Stimulated activated CD4-positive, alpha-beta T cell treated with anti-CD3 and anti-CD28 coated beads, TNF-alpha, amount 100 ng/mL, for 4 hours (primary cell): ENCODE measurements around the gene DPEP2NB.
A peak's percentile ranks its signal among the peaks of the same experiment; 100 is the strongest.
"Not testable (repeated sequence)": the region's sequence is repeated elsewhere in the genome, so short reads cannot be mapped to it uniquely, and the experiment has no call there.

Source experiments
- DNase-seq, 3 experiments: peaks; one replicate each; pipeline ENCODE4 v3.0.0-alpha.2; 2020; ENCODE audit warnings: low read depth in 3 of 3

The DPEP2NB gene

GRCh38 chr16:68015681-68016080, at the start of gene DPEP2NB:
Gene DPEP2NB, minus strand, starts transcription at chr16:68015911. Its CDS starts 141 bp downstream, at chr16:68015770.
- DNase-seq: no peak

- peak in 2 of 3 experiments; percentile 40 to 53 for DNase-seq
Observed at GRCh38 chr16:68064791-68065365, 49.2 kb upstream of the DPEP2NB start.

GRCh38 chr16:68062910-68063393, 47.2 kb upstream of the DPEP2NB start:
- no peak for DNase-seq

- no peak for DNase-seq
Observed at GRCh38 chr16:68061396-68061795, 45.7 kb upstream of the DPEP2NB start.

GRCh38 chr16:68059804-68060203, 44.1 kb upstream of the DPEP2NB start:
- no peak for DNase-seq

GRCh38 chr16:68055395-68055794, 39.7 kb upstream of the DPEP2NB start:
- DNase-seq: no peak

- no peak for DNase-seq
Observed at GRCh38 chr16:68049449-68049848, 33.7 kb upstream of the DPEP2NB start.

GRCh38 chr16:68047987-68048386, 32.3 kb upstream of the DPEP2NB start:
- DNase-seq: no peak

- DNase-seq: no peak
Observed at GRCh38 chr16:68046106-68046505, 30.4 kb upstream of the DPEP2NB start.

- no peak for DNase-seq
Observed at GRCh38 chr16:68041783-68042182, 26.1 kb upstream of the DPEP2NB start.

- peak; percentile 76 to 88 (median 84) for DNase-seq
Observed at GRCh38 chr16:68040506-68041288, 25.0 kb upstream of the DPEP2NB start.

- no peak for DNase-seq
Observed at GRCh38 chr16:68037841-68038597, 22.3 kb upstream of the DPEP2NB start.

- DNase-seq: no peak
Observed at GRCh38 chr16:68035227-68035626, 19.5 kb upstream of the DPEP2NB start.

- no peak for DNase-seq
Observed at GRCh38 chr16:68033101-68033500, 17.4 kb upstream of the DPEP2NB start.

- DNase-seq: no peak
Observed at GRCh38 chr16:68031951-68032350, 16.2 kb upstream of the DPEP2NB start.

GRCh38 chr16:68030108-68030507, 14.4 kb upstream of the DPEP2NB start:
- DNase-seq: not testable (repeated sequence)

GRCh38 chr16:68028996-68029395, 13.3 kb upstream of the DPEP2NB start:
- no peak for DNase-seq

GRCh38 chr16:68022728-68023537, 7.2 kb upstream of the DPEP2NB start, which contains the start of the genes DDX28 and DUS2:
Gene DDX28, minus strand, starts transcription at chr16:68023232. Its CDS starts 30 bp downstream, at chr16:68023202.
Gene DUS2, plus strand, starts transcription at chr16:68023284. Its CDS starts 14,740 bp downstream, at chr16:68038024.
- peak; percentile 87 to 93 (median 88) for DNase-seq

- no peak for DNase-seq
Observed at GRCh38 chr16:68022278-68022727, 6.6 kb upstream of the DPEP2NB start.

- no peak for DNase-seq
Observed at GRCh38 chr16:68021490-68021889, 5.8 kb upstream of the DPEP2NB start.

GRCh38 chr16:68019167-68019680, 3.5 kb upstream of the DPEP2NB start:
- no peak for DNase-seq
